GM12872 (cell line): ENCODE data around the gene CTCF.

Experiments used
- TF ChIP-seq, protein P1 (sequence below): IDR thresholded peaks from 3 replicates; pipeline ENCODE4 v1.5.1; 2011; ENCODE audit warnings: low read depth, mild to moderate bottlenecking, low read length, moderate library complexity; ENCODE audit not compliant: insufficient read depth

Gene CTCF

GRCh38 chr16:67538666-67539101, 23.6 kb upstream of the CTCF start:
- TF ChIP-seq, protein P1, sequence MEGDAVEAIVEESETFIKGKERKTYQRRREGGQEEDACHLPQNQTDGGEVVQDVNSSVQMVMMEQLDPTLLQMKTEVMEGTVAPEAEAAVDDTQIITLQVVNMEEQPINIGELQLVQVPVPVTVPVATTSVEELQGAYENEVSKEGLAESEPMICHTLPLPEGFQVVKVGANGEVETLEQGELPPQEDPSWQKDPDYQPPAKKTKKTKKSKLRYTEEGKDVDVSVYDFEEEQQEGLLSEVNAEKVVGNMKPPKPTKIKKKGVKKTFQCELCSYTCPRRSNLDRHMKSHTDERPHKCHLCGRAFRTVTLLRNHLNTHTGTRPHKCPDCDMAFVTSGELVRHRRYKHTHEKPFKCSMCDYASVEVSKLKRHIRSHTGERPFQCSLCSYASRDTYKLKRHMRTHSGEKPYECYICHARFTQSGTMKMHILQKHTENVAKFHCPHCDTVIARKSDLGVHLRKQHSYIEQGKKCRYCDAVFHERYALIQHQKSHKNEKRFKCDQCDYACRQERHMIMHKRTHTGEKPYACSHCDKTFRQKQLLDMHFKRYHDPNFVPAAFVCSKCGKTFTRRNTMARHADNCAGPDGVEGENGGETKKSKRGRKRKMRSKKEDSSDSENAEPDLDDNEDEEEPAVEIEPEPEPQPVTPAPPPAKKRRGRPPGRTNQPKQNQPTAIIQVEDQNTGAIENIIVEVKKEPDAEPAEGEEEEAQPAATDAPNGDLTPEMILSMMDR: no peak

DNA sequence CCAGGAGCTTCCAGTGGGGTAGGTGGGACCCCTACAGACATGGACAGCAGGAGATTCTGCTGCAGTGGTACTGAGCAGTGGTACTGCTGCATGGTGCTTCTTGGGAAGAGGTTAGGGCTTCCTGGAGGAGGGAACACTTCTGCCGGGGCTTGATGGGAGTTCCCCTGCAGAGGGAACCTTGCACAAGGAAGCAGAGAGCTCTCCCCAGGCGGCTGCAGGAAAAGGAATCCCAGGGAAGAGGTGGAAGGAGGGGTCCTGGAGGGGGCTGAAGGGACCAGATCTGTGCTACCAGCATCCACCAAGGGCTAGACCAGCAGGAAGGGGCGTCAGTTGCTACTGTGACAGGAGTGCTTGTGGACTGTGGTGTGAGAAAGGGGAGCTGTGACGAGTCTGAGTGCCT, 23.1 kb upstream of the CTCF start:
- TF ChIP-seq, protein P1: no peak

GRCh38 chr16:67539691-67540635, 22.4 kb upstream of the CTCF start:
- TF ChIP-seq, protein P1: no peak

GRCh38 chr16:67540756-67541155, 21.6 kb upstream of the CTCF start:
- TF ChIP-seq, protein P1: no peak

GRCh38 chr16:67541391-67542263, 20.7 kb upstream of the CTCF start:
- TF ChIP-seq, protein P1: no peak

DNA sequence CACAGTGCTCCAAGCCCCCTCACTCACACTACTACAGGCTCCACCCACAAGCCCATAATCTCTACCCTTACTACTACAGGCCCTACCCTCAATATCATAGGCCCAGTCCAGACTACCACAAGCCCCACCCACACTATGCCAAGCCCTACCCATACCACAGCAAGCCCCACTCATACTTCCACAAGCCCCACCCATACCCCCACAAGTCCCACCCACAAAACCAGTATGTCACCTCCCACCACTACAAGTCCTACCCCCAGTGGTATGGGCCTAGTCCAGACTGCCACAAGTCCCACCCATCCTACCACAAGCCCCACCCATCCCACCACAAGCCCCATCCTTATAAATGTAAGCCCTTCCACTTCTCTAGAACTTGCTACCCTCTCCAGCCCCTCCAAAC, 19.9 kb upstream of the CTCF start:
- TF ChIP-seq, protein P1: no peak

DNA sequence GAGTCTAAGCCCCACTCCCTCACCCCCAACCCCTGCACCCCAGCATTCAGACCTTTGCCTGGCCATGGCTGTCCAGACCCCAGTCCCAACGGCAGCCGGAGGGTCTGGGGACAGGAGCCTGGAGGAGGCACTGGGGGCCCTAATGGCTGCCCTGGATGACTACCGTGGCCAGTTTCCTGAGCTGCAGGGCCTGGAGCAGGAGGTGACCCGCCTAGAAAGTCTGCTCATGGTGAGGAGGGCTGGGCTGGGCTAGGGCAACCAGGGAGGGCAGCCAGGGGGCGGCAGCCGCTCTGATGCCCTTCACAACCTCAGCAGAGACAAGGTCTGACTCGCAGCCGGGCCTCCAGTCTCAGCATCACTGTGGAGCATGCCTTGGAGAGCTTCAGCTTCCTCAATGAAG, 19.3 kb upstream of the CTCF start:
- TF ChIP-seq, protein P1: no peak
